Neural progenitor cell (in vitro differentiated cells): Measurements from ENCODE around the gene MAP4K1. TPM values are rescaled to one million over a fixed set of nuclear protein-coding genes. Genes with fewer than 3 reads are reported as not detected.
"Not testable (repeated sequence)": the region's sequence is repeated elsewhere in the genome, so short reads cannot be mapped to it uniquely, and the experiment has no call there.

Source experiments
- DNase-seq: peaks from one replicate; pipeline ENCODE4 v3.0.0-alpha.2; 2016; ENCODE audit warnings: low spot score
- H2AFZ ChIP-seq: fragments of 200-600 bp; sonication (generic); replicated peaks from 2 replicates; pipeline ENCODE4 v1.6.1; 2016; ENCODE audit warnings: antibody characterized with exemption
- H3F3A ChIP-seq: fragments of 200-600 bp; sonication (generic); 2 replicates; pipeline ENCODE4 v1.6.1; 2016; ENCODE audit warnings: antibody characterized with exemption, low read depth
- H3K27ac ChIP-seq: fragments of 200-600 bp; sonication (generic); 2 replicates; pipeline ENCODE4 v1.5.1; 2016; ENCODE audit warnings: mild to moderate bottlenecking
- H3K27me3 ChIP-seq: fragments of 200-600 bp; sonication (generic); 2 replicates; pipeline ENCODE4 v1.6.1; 2016; ENCODE audit warnings: mild to moderate bottlenecking, moderate library complexity
- H3K36me3 ChIP-seq: fragments of 200-600 bp; sonication (generic); 2 replicates; pipeline ENCODE4 v1.5.1; 2016
- H3K4me1 ChIP-seq: fragments of 200-600 bp; sonication (generic); 2 replicates; pipeline ENCODE4 v1.6.1; 2016; ENCODE audit warnings: mixed run types
- H3K4me2 ChIP-seq: fragments of 200-600 bp; sonication (generic); 2 replicates; pipeline ENCODE4 v1.6.1; 2016
- H3K4me3 ChIP-seq: fragments of 200-600 bp; sonication (generic); 2 replicates; pipeline ENCODE4 v1.5.1; 2016
- H3K79me2 ChIP-seq: fragments of 200-600 bp; sonication (generic); 2 replicates; pipeline ENCODE4 v1.6.1; 2016; ENCODE audit warnings: low read depth
- H3K9ac ChIP-seq: fragments of 200-600 bp; sonication (generic); 2 replicates; pipeline ENCODE4 v1.6.1; 2016
- H3K9me3 ChIP-seq: fragments of 200-600 bp; sonication (generic); 2 replicates; pipeline ENCODE4 v1.5.1; 2016; ENCODE audit warnings: low read depth
- H4K20me1 ChIP-seq: fragments of 200-600 bp; sonication (generic); 2 replicates; pipeline ENCODE4 v1.6.1; 2016; ENCODE audit warnings: low read depth
- H3K27ac Mint-ChIP-seq: 3 replicates; pipeline ENCODE4 v1.8.0; 2021; ENCODE audit warnings: mixed read lengths
- H3K27me3 Mint-ChIP-seq: 2 replicates; pipeline ENCODE4 v1.8.0; 2022; ENCODE audit warnings: low read depth, mild to moderate bottlenecking, inconsistent platforms, moderate library complexity, mixed read lengths; ENCODE audit not compliant: insufficient read depth
- H3K36me3 Mint-ChIP-seq: 3 replicates; pipeline ENCODE4 v1.8.0; 2021; ENCODE audit warnings: mixed read lengths
- H3K4me1 Mint-ChIP-seq: 3 replicates; pipeline ENCODE4 v1.8.0; 2021; ENCODE audit warnings: mixed read lengths
- H3K4me3 Mint-ChIP-seq: 3 replicates; pipeline ENCODE4 v1.8.0; 2021; ENCODE audit warnings: mild to moderate bottlenecking, moderate library complexity, mixed read lengths
- H3K9me3 Mint-ChIP-seq: 3 replicates; pipeline ENCODE4 v1.8.0; 2020; ENCODE audit warnings: mixed read lengths
- CTCF ChIP-seq: fragments of 200-600 bp; sonication (generic); IDR thresholded peaks from 2 replicates; pipeline ENCODE4 v1.5.1; 2017; ENCODE audit warnings: antibody characterized with exemption, mild to moderate bottlenecking
- EZH2 ChIP-seq: fragments of 200-600 bp; sonication (generic); IDR thresholded peaks from 2 replicates; pipeline ENCODE4 v1.6.1; 2017; ENCODE audit warnings: antibody characterized with exemption, mild to moderate bottlenecking, moderate library complexity
- EZH2phosphoT487 ChIP-seq: fragments of 200-600 bp; sonication (generic); IDR thresholded peaks from 2 replicates; pipeline ENCODE4 v1.6.1; 2017; ENCODE audit warnings: antibody characterized with exemption
- total RNA-seq: library from RNA; depleted of rRNA; stranded (reverse); fragments of >200 nt; gene quantifications from 2 replicates; pipeline ENCODE4 v1.2.3, GENCODE V29; 2015; ENCODE audit warnings: low replicate concordance

The MAP4K1 gene
- total RNA-seq, 1 donor from 2014 or later = 3.6 TPM

GRCh38 chr19:38554676-38555141 is 63.0 kb downstream of the MAP4K1 start:
- H3K9me3 ChIP-seq = no peaks in the 10 kb centered on the region
- Mint-ChIP-seq H3K36me3 (no peaks in the 10 kb centered on the region), H3K27me3 (peaks cover 4% of the 10 kb centered on the region), H3K9me3 (no peaks in the 10 kb centered on the region), H3K4me3 (no peak overlapping the region), H3K27ac (no peak overlapping the region), H3K4me1 (peaks cover under 1% of the 10 kb centered on the region)
- H3K79me2 ChIP-seq = no peaks in the 10 kb centered on the region
- H3K27me3 ChIP-seq = no peaks in the 10 kb centered on the region
- DNase-seq = no peak
- H3K36me3 ChIP-seq = no peaks in the 10 kb centered on the region
- H3K9ac ChIP-seq = no peak overlapping the region
- no peaks in the 10 kb centered on the region for H3K4me1 ChIP-seq
- no peak for TF ChIP-seq EZH2
- TF ChIP-seq EZH2phosphoT487 = no peak
- TF ChIP-seq CTCF = no peak
- H3K4me2 ChIP-seq = no peak overlapping the region
- H3K27ac ChIP-seq = no peak overlapping the region
- H3F3A ChIP-seq = no peaks in the 10 kb centered on the region
- H3K4me3 ChIP-seq = no peak overlapping the region
- H4K20me1 ChIP-seq = no peaks in the 10 kb centered on the region
- H2AFZ ChIP-seq = no peak overlapping the region

- not testable (repeated sequence) for H3F3A ChIP-seq, DNase-seq, H3K27me3 ChIP-seq, H3K27ac Mint-ChIP-seq, H3K4me1 ChIP-seq, H4K20me1 ChIP-seq, H3K4me3 Mint-ChIP-seq, H3K27me3 Mint-ChIP-seq, H3K4me3 ChIP-seq, H3K9me3 Mint-ChIP-seq, H3K4me2 ChIP-seq, H3K36me3 ChIP-seq, H3K9me3 ChIP-seq, H2AFZ ChIP-seq, H3K79me2 ChIP-seq, H3K36me3 Mint-ChIP-seq, H3K4me1 Mint-ChIP-seq, H3K27ac ChIP-seq, H3K9ac ChIP-seq
Measured at GRCh38 chr19:38553239-38553638, 64.5 kb downstream of the MAP4K1 start.

GRCh38 chr19:38551450-38551813 is 66.3 kb downstream of the MAP4K1 start:
- no peak for TF ChIP-seq EZH2
- TF ChIP-seq EZH2phosphoT487 = no peak
- TF ChIP-seq CTCF = no peak
- Histone ChIP-seq H3K9me3 (no peaks in the 10 kb centered on the region), H3K4me2 (no peak overlapping the region), H3F3A (no peaks in the 10 kb centered on the region), H2AFZ (no peak overlapping the region), H3K36me3 (no peaks in the 10 kb centered on the region), H3K27ac (no peak overlapping the region), H3K4me3 (no peak overlapping the region), H3K9ac (no peak overlapping the region), H3K27me3 (no peaks in the 10 kb centered on the region), H3K4me1 (no peaks in the 10 kb centered on the region), H3K79me2 (no peaks in the 10 kb centered on the region), H4K20me1 (no peaks in the 10 kb centered on the region)
- Mint-ChIP-seq H3K4me3 (no peak overlapping the region), H3K36me3 (no peaks in the 10 kb centered on the region), H3K4me1 (no peaks in the 10 kb centered on the region), H3K9me3 (no peaks in the 10 kb centered on the region), H3K27me3 (peaks cover 4% of the 10 kb centered on the region), H3K27ac (no peak overlapping the region)
- no peak for DNase-seq

GRCh38 chr19:38550376-38550775 is 67.4 kb downstream of the MAP4K1 start:
- DNase-seq = no peak
- Histone ChIP-seq H3K4me2 (no peak overlapping the region), H3K9ac (no peak overlapping the region), H3K27me3 (no peaks in the 10 kb centered on the region), H3K9me3 (no peaks in the 10 kb centered on the region), H3K27ac (no peak overlapping the region), H4K20me1 (no peaks in the 10 kb centered on the region), H2AFZ (no peak overlapping the region), H3F3A (no peaks in the 10 kb centered on the region), H3K36me3 (no peaks in the 10 kb centered on the region), H3K79me2 (no peaks in the 10 kb centered on the region), H3K4me3 (no peak overlapping the region), H3K4me1 (no peaks in the 10 kb centered on the region)
- TF ChIP-seq EZH2 = no peak
- no peak for TF ChIP-seq EZH2phosphoT487
- no peak for TF ChIP-seq CTCF
- H3K9me3 Mint-ChIP-seq = no peaks in the 10 kb centered on the region
- H3K4me3 Mint-ChIP-seq = no peak overlapping the region
- H3K36me3 Mint-ChIP-seq = no peaks in the 10 kb centered on the region
- no peaks in the 10 kb centered on the region for H3K4me1 Mint-ChIP-seq
- peaks cover 4% of the 10 kb centered on the region for H3K27me3 Mint-ChIP-seq
- no peak overlapping the region for H3K27ac Mint-ChIP-seq
